ENCODE data around the gene CD46.

DNA sequence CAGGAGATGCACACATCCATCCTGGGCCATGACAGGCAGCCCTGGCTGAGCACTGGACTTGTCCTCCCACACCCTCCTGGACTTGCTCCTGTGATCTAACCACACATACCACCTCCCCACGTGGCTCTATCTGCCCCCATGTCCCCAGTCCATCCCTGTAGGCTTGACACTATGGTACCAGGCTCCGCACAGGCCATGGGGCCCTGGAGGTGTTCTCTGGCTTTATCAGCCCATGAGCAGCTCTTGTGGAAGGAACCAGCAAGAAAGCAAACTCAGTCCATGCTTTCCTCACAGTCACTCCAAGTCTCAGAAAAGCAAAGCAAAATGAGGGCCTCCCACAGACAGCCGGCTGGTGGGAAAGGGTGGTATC lies 61.6 kb downstream of the CD46 start:
- TF ChIP-seq, protein P1, sequence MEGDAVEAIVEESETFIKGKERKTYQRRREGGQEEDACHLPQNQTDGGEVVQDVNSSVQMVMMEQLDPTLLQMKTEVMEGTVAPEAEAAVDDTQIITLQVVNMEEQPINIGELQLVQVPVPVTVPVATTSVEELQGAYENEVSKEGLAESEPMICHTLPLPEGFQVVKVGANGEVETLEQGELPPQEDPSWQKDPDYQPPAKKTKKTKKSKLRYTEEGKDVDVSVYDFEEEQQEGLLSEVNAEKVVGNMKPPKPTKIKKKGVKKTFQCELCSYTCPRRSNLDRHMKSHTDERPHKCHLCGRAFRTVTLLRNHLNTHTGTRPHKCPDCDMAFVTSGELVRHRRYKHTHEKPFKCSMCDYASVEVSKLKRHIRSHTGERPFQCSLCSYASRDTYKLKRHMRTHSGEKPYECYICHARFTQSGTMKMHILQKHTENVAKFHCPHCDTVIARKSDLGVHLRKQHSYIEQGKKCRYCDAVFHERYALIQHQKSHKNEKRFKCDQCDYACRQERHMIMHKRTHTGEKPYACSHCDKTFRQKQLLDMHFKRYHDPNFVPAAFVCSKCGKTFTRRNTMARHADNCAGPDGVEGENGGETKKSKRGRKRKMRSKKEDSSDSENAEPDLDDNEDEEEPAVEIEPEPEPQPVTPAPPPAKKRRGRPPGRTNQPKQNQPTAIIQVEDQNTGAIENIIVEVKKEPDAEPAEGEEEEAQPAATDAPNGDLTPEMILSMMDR (conservative IDR thresholded peaks at IDR 0.05; ENCODE audit: low read depth, low read length) = no peak
- TF ChIP-seq EZH2 (IDR thresholded peaks at IDR 0.05; ENCODE audit: low read length, unreplicated experiment) = no peak

All from PC-3 (cell line).